ENCODE measurements around the gene CNMD. TPM values are rescaled to one million over a fixed set of nuclear protein-coding genes. Genes with fewer than 3 reads are reported as not detected.

CNMD gene
- total and polyA plus RNA-seq, 2 of the 4 experiments (the other 2 are of a cell fraction), result not detected

DNA sequence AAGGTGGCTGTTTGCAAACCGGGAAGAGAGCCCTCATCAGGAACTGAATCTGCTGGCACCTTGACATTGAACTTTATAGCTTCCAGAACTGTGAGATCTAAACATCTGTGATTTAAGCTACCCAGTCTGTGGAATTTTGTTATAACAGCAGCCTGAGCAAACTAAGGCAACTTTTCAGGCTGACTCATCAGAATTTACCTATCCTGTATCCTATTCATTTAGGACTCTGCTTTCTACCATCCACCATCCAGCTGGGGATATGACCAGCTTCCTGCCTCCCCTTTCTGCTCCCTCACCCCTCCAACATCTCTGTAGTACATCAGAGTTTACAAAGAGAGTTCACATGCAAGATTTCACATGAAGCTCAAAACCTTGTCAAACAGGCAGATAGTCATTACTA, 11.1 kb upstream of the CNMD start:
- H3K56ac ChIP-seq (ENCODE audit: extremely low read depth, insufficient read depth, low read length), result no peak overlapping the region
- H2BK20ac ChIP-seq (ENCODE audit: low read depth, low read length), result no peak overlapping the region
- no peak overlapping the region for H3K14ac ChIP-seq (replicated peaks; ENCODE audit: low read depth, low read length)
- POLR2A ChIA-PET (ENCODE audit: unreplicated experiment), result no interaction called here
- no peak overlapping the region for H4K91ac ChIP-seq (ENCODE audit: insufficient read depth, low read depth, low read length)
- TF ChIP-seq POLR2A (IDR thresholded peaks at IDR 0.05; ENCODE audit: low read depth, low read length) (no peak), CHD1 (IDR thresholded peaks at IDR 0.05; ENCODE audit: low read depth, low read length) (no peak), MAFK (IDR thresholded peaks at IDR 0.05; ENCODE audit: low read depth, low read length) (peak; percentile 53)
- TF ChIP-seq, protein P1, sequence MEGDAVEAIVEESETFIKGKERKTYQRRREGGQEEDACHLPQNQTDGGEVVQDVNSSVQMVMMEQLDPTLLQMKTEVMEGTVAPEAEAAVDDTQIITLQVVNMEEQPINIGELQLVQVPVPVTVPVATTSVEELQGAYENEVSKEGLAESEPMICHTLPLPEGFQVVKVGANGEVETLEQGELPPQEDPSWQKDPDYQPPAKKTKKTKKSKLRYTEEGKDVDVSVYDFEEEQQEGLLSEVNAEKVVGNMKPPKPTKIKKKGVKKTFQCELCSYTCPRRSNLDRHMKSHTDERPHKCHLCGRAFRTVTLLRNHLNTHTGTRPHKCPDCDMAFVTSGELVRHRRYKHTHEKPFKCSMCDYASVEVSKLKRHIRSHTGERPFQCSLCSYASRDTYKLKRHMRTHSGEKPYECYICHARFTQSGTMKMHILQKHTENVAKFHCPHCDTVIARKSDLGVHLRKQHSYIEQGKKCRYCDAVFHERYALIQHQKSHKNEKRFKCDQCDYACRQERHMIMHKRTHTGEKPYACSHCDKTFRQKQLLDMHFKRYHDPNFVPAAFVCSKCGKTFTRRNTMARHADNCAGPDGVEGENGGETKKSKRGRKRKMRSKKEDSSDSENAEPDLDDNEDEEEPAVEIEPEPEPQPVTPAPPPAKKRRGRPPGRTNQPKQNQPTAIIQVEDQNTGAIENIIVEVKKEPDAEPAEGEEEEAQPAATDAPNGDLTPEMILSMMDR (conservative IDR thresholded peaks at IDR 0.05; ENCODE audit: low read depth, low read length), result no peak
- TF ChIP-seq, protein P2, sequence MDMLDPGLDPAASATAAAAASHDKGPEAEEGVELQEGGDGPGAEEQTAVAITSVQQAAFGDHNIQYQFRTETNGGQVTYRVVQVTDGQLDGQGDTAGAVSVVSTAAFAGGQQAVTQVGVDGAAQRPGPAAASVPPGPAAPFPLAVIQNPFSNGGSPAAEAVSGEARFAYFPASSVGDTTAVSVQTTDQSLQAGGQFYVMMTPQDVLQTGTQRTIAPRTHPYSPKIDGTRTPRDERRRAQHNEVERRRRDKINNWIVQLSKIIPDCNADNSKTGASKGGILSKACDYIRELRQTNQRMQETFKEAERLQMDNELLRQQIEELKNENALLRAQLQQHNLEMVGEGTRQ (IDR thresholded peaks at IDR 0.05; ENCODE audit: low read depth, low read length), result no peak
- H3K4ac ChIP-seq (ENCODE audit: low read depth, low read length), result no peak overlapping the region
- no peak overlapping the region for H3K4me2 ChIP-seq (ENCODE audit: low read depth, low read length)
- no peak overlapping the region for H2AK5ac ChIP-seq (ENCODE audit: low read depth, low read length)
- WGBS, 2 experiments (ENCODE audit: extremely low coverage in 2 of 2, insufficient read length in 1 of 2), result no CpG with 5 or more reads among the region's 1 CpG
- H3K9me1 ChIP-seq (ENCODE audit: insufficient read depth, low read length), result no peaks in the 10 kb centered on the region
- dilution Hi-C loops (cut with HindIII; ENCODE audit: low sequenced_read_pairs, unreplicated experiment), result no loop called here
- CTCF ChIA-PET, result no interaction called here
- in situ Hi-C loops (cut with MboI; ENCODE audit: low sequenced_read_pairs), result no loop called here
- H3K18ac ChIP-seq (ENCODE audit: low read depth, low read length), result no peak overlapping the region
- H4K20me1 ChIP-seq (ENCODE audit: insufficient read depth, low read length), result no peaks in the 10 kb centered on the region
- H4K5ac ChIP-seq (ENCODE audit: low read depth, low read length), result no peak overlapping the region
- no peak overlapping the region for H3K4me3 ChIP-seq (ENCODE audit: insufficient read depth, low read depth, low read length)
- no peak for ATAC-seq (ENCODE audit: low read depth)
- no peak overlapping the region for H2BK15ac ChIP-seq (ENCODE audit: low read depth, low read length)
- no peaks in the 10 kb centered on the region for H3K9me3 ChIP-seq (ENCODE audit: control insufficient read depth, insufficient read depth, low read length)
- H2BK120ac ChIP-seq (ENCODE audit: low read depth, low read length), result no peak overlapping the region
- BruUV-seq (replicated peaks), result no TSS peak
- H3K27me3 ChIP-seq (ENCODE audit: control insufficient read depth, insufficient read depth, low read length), result no peaks in the 10 kb centered on the region
- H3K9ac ChIP-seq (ENCODE audit: low read depth, low read length), result no peak overlapping the region
- H2AFZ ChIP-seq (replicated peaks; ENCODE audit: low read length, poor library complexity), result no peak overlapping the region
- no peak overlapping the region for H2AK9ac ChIP-seq (replicated peaks; ENCODE audit: low read depth, low read length, poor library complexity)
- H3K27ac ChIP-seq (ENCODE audit: insufficient read depth, low read length), result no peak overlapping the region
- no peak overlapping the region for H3K23ac ChIP-seq (ENCODE audit: low read depth, low read length)
- no peak overlapping the region for H2BK5ac ChIP-seq (ENCODE audit: low read depth, low read length, poor library complexity, severe bottlenecking)
- no peak for DNase-seq
- no peaks in the 10 kb centered on the region for H3K4me1 ChIP-seq (ENCODE audit: control insufficient read depth, insufficient read depth, low read length)
- no peaks in the 10 kb centered on the region for H3K36me3 ChIP-seq (ENCODE audit: control insufficient read depth, insufficient read depth, low read length)
- no peak overlapping the region for H4K8ac ChIP-seq (ENCODE audit: low read depth in 2 of 2, low read length in 2 of 2)
- H3K79me1 ChIP-seq (ENCODE audit: low read depth in 1 of 2, low read length in 2 of 2), result no peaks in the 10 kb centered on the region
- intact Hi-C loops (cut with micrococcal nuclease), result no loop called here
